HG03108 (cell line): ENCODE results near the gene MOSPD3.

Source experiments
- ATAC-seq: cut with Tn5 transposase; IDR thresholded peaks from one replicate; pipeline ENCODE4 v1.9.1; 2021; ENCODE audit warnings: moderate library complexity; ENCODE audit not compliant: unreplicated experiment

The MOSPD3 gene

DNA sequence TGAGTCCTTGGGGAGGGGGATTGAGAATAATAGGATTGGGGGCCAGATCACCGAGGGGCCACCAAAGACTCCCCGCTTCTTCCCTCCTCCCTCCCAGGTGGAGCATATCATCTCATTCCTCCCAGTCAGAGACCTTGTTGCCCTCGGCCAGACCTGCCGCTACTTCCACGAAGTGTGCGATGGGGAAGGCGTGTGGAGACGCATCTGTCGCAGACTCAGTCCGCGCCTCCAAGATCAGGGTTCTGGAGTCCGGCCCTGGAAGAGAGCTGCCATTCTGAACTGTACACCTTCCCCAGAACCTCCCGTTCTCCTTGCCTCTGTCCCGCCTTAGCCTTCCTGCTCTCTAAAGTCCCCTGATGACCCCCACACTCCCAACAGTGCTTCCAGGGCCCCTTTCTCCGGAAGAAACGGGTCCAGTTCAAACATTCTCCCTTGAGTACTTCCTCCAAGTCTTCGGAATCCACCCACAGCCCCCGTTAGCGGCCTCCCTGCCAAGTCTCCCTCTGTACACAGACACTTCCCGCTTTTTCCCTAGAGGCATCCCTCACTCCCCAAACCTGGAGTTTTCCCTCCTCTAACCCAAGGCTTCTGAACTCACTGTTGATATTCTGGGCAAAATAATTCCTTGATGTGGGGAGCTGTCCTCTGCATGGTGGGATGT is 22.1 kb upstream of the MOSPD3 start:
- ATAC-seq: no peak

GRCh38 chr7:100591596-100591995 is 20.7 kb upstream of the MOSPD3 start:
- ATAC-seq: no peak

DNA sequence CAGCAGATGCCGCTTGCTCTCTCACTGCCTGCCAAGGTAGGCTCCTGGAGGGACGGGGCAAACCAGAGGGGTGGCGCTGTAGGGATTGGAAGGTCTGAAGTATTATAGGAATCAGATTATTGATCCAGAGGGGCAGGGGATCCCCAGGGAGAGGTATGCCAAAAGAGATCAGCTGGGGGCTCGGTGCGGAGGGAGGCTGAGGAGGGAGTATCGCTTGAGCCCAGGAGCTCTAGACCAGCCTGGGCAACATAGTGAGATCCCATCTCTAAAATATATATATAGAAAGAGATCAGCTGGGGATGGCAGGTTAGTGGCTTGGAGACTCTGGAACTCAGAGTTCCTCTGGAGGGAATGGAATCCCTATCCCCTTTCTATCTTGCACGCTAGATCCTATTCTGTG is 17.2 kb upstream of the MOSPD3 start:
- no peak for ATAC-seq

DNA sequence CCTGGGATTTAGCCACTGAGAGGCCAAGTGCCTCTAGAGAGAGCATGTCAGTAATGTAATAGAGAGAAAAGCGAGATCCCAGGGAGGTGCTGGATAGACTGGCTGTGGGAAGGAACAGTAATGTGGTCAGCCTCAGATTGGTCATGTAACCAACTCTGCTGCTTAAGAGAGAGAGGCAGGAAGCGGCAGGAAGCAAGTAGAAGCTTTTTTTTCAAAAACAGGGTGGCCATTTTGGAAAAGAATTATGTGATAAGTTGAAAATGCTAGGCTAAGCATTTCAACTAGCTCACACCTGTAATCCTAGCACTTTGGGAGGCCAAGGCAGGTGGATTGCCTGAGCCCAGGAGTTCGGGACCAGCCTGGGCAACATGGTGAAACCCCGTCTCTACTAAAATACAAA is 13.9 kb upstream of the MOSPD3 start:
- no peak for ATAC-seq

GRCh38 chr7:100599911-100600729 is 12.2 kb upstream of the MOSPD3 start:
- no peak for ATAC-seq

GRCh38 chr7:100600730-100601038 is 11.7 kb upstream of the MOSPD3 start:
- ATAC-seq: no peak

DNA sequence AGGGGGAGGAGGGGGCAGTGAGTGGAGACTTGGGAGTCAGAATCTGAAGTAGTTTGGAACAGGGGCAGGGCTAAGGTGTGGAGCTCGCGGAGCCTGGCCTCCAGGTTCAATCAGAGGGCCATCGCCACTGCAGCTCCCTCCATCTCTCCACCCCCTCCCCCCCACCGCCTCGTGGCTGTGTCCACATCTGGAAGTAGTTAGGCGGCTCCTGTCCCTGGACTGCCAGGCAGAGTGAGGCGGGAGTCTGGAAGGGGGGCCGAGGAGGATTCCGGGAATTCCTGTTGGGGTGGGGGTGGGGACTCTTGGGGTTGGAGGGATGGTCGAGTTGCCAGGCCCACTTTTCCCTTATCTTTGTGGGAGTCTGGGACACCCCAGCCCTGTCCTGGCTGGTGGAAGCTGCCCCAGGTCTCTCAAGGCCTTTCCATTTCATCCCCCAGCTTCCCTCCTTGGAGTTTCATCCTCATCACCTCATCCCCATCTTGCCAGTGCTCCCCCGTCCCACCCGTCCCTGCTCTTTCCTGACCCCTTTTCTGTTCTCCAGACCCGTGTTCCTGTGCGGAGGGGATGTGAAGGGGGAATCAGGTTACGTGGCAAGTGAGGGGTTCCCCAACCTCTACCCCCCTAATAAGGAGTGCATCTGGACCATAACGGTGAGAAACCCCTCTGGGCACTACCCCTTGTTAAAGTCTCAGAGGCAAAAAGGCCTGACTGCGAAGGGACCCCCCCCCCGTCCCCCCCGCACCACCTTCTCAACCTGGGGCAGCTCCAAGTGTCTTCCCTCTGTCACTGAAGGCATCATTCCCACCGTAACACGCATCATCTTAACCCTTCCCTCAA is 9.2 kb upstream of the MOSPD3 start:
- ATAC-seq: no peak

DNA sequence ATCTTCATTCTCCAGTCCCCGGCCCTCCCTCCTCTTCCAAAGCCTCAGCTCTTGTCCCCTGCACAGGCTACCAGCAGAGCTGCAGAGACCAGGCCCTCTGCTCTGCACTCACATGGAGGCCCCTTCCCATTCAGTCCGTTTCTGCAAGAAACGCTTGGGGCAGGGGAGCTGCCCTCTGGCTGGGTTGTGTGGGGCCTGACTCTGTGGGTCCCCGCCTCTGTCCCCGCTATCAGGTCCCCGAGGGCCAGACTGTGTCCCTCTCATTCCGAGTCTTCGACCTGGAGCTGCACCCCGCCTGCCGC is 8.7 kb upstream of the MOSPD3 start:
- ATAC-seq: no peak

DNA sequence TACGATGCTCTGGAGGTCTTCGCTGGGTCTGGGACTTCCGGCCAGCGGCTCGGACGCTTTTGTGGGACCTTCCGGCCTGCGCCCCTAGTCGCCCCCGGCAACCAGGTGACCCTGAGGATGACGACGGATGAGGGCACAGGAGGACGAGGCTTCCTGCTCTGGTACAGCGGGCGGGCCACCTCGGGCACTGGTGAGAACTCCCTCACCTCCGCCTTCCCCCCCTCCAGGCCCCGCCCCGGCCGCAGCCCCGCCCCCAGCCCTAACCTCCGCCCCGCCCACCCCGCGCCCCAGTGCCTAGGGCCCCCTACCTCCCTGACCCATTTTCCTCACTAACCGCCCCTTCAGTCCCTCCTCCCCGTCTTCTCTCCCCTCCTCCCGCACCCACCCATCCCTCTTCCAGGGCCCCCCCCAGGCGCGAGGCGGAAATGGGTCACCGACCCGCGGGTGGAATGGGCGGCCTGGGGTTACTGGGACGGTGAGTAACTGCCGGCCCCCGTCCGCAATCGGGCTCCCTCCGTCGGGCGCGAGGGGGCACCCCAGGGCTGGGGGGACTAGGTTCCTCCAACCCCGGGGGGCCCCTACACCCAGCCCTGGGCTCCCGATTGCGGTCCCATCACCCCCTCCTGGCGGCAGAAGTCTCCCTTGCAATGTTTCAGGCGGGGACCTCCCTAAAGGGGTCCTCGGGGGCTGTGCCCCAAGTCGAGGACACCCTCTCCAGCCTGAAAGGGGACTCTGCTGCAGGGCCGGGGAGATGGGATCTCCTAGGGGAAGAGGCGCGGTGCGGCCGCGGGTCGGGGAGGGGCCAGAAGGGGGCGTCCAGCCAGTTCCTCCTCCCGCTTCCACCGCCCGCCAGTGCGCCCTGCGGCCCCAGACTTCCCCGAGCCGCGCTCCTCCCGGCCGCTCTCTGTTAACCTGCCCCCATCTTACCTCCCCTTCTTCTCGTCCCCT is 8.0 kb upstream of the MOSPD3 start:
- peak; percentile 49 for ATAC-seq

- ATAC-seq: no peak
These were observed 7.1 kb upstream of the MOSPD3 start for GRCh38 chr7:100604976-100605911.

DNA sequence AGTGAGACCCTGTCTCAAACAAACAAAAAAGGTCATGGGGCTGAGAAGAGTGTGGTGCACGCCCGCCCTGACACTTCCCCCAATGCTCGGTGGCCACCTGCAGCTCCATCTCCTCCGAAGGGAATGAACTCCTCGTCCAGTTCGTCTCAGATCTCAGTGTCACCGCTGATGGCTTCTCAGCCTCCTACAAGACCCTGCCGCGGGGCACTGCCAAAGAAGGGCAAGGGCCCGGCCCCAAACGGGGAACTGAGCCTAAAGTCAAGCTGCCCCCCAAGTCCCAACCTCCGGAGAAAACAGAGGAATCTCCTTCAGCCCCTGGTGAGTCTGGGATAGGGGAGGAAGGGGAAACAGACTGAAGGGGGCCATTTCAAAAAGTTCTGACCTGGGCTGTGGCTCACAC is 6.0 kb upstream of the MOSPD3 start:
- no peak for ATAC-seq

DNA sequence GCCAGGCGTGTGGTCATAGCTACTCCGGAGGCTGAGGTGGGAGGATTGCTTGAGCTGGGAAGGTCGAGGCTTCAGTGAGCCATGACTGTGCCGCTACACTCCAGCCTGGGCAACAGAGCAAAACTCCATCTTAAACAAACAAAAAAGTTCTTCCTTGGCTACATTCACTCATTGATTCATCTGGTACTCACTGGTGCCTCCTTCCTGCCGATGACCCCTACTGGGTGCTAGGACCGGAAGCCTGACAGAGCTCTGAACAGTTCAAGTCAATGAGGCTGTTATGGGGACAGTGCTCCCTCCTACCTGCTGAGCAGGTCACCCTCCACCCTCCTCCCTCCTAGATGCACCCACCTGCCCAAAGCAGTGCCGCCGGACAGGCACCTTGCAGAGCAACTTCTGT is 5.2 kb upstream of the MOSPD3 start:
- no peak for ATAC-seq

- ATAC-seq: no peak
These were observed 2.4 kb upstream of the MOSPD3 start for GRCh38 chr7:100609958-100610357.

GRCh38 chr7:100612730-100613390 is 520 bp downstream of the MOSPD3 start:
- ATAC-seq: no peak

DNA sequence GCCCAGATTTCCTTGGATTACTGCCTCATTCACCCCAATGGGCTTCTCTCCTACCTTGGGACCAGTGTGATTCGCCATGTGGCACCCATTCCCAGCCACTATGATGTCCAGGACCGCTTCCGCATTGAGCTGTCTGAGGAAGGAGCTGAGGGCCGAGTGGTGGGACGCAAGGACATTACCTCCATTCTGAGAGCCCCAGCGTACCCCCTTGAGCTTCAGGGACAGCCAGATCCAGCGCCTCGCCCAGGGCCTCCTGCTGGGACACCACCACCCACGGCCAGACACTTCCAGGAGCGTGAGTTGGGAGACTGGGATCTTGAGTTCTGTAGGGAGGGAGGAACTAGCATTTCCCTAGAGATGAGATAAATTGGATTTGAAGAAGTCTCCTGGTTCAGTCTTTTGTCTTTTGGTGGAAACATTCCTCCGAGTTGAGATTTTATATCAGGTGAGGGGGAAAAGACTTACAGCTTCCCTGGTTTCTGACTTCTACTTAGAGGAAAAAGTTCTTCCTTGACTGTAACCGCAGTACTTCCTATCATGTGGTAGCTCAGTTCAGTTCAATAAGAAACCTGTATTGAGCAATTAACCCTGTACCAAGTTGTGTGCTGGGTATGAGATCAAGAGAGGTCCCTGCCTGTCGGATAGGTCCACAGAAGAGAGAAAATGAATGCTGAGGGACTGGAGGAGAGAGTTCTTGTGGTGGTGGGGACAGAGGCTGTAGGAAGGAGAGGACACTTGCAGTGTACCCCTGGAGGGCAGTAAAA is 1.3 kb downstream of the MOSPD3 start:
- no peak for ATAC-seq

DNA sequence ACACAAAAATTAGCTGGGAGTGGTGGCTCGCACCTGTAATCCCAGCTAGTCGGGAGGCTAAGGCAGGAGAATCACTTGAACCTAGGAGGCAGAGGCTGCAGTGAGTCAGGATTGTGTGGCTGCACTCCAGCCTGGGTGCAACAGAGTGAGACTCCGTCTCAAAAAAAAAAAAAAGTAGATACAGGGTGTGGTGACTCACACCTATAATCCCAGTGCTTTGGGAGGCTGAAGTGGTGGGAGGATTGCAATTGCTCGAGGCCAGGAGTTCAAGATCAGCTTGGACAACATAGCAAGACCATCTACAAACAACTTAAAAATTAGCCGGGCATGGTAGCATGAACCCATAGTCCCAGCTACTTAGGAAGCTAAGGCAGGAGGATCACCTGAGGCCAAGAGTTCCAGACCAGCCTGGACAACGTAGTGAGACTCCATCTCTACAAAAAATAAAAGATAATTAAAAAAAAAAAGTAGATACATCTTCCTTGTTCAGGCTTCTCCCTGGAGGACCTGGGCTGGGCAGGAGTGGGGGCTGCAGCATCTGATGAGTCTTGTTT is 2.0 kb downstream of the MOSPD3 start:
- ATAC-seq: no peak

- no peak for ATAC-seq
These were observed 7.9 kb downstream of the MOSPD3 start for GRCh38 chr7:100620239-100620638.

- ATAC-seq: no peak
These were observed 8.5 kb downstream of the MOSPD3 start for GRCh38 chr7:100620804-100621203.
